ENCODE measurements around the gene EPAS1. TPM values are rescaled to one million over a fixed set of nuclear protein-coding genes. Genes with fewer than 3 reads are reported as not detected.

EPAS1 gene
- total and polyA plus RNA-seq, 2 of the 8 experiments (the other 6 are each of a cell fraction or from before 2014, with no cell fraction given): 2.0 to 4.9 TPM

GRCh38 chr2:46263347-46263746, 33.9 kb upstream of the EPAS1 start:
- no peak overlapping the region for H2BK120ac ChIP-seq (replicated peaks; ENCODE audit: low read depth, low read length)
- no peaks in the 10 kb centered on the region for H4K20me1 ChIP-seq (replicated peaks in 1 of 2; ENCODE audit: control insufficient read depth in 1 of 2, insufficient read depth in 2 of 2, low read length in 2 of 2)
- no peak overlapping the region for H4K91ac ChIP-seq (replicated peaks; ENCODE audit: insufficient read length, low read length)
- H3K27me3 ChIP-seq (replicated peaks in 1 of 4; ENCODE audit: control insufficient read depth in 3 of 4, extremely low read depth in 1 of 4, insufficient read depth in 3 of 4, low read length in 3 of 4): no peaks in the 10 kb centered on the region; a peak in 1 of 7 replicates
- POLR2A ChIA-PET (ENCODE audit: partially characterized antibody): no interaction called here
- no peak overlapping the region for H2BK5ac ChIP-seq (ENCODE audit: low read depth, low read length)
- H4K5ac ChIP-seq (ENCODE audit: insufficient read length, low read depth, low read length): no peak overlapping the region
- H2BK15ac ChIP-seq (ENCODE audit: low read length): no peak overlapping the region
- H3K23ac ChIP-seq (ENCODE audit: insufficient read length): no peak overlapping the region
- no peak overlapping the region for H3K56ac ChIP-seq (replicated peaks; ENCODE audit: insufficient read length, low read depth, low read length)
- H3K79me2 ChIP-seq (ENCODE audit: control insufficient read depth in 1 of 2, insufficient read depth in 2 of 2, low read length in 2 of 2): no peaks in the 10 kb centered on the region
- H2BK12ac ChIP-seq (ENCODE audit: low read depth, low read length): no peak overlapping the region
- no peak overlapping the region for H4K8ac ChIP-seq (ENCODE audit: extremely low read depth, insufficient read depth, low read length)
- H3K4me3 ChIP-seq (ENCODE audit: extremely low read depth in 1 of 4, insufficient read depth in 2 of 4, low read depth in 3 of 4, low read length in 4 of 4): no peak overlapping the region
- H2AFZ ChIP-seq (ENCODE audit: low read length): no peak overlapping the region
- H2BK20ac ChIP-seq (ENCODE audit: low read length): no peak overlapping the region
- no peak for DNase-seq (ENCODE audit: low read depth in 1 of 2, low spot score in 2 of 2)
- no peak overlapping the region for H3K27ac ChIP-seq (ENCODE audit: low read depth, low read length)
- H3K4me1 ChIP-seq (replicated peaks in 1 of 4; ENCODE audit: control insufficient read depth in 3 of 4, insufficient read depth in 4 of 4, low read length in 3 of 4): no peaks in the 10 kb centered on the region
- H3K4ac ChIP-seq (replicated peaks; ENCODE audit: insufficient read length, low read depth, low read length): no peak overlapping the region
- H3K36me3 ChIP-seq (ENCODE audit: control insufficient read depth in 2 of 4, insufficient read depth in 4 of 4, low read length in 3 of 4): no peaks in the 10 kb centered on the region
- H3K18ac ChIP-seq (ENCODE audit: extremely low read depth, low read length): no peak overlapping the region
- 92% methylated on average over 1 of the region's 1 CpG; no CpG with 5 or more reads in 1 of the 2 experiments for WGBS, 2 experiments (ENCODE audit: extremely low coverage in 1 of 2, insufficient coverage in 1 of 2, insufficient read length in 1 of 2, insufficient replicate concordance in 2 of 2, low coverage in 1 of 2, low lambda C conversion rate in 2 of 2, missing lambda C conversion rate in 1 of 2)
- no peak for FAIRE-seq
- CTCF ChIA-PET (ENCODE audit: partially characterized antibody): interaction anchor here (0.9 to 1.7 kb wide), 2 partner anchors 10 to 65 kb away, joined by 3 to 4 read pairs; no protein-coding TSS in a partner anchor
- H3K4me2 ChIP-seq (ENCODE audit: insufficient read depth in 1 of 2, low read depth in 2 of 2, low read length in 2 of 2): no peak overlapping the region
- H3K9ac ChIP-seq (replicated peaks in 1 of 4; ENCODE audit: extremely low read depth in 1 of 4, low read depth in 3 of 4, low read length in 3 of 4): no peak overlapping the region
- H3K79me1 ChIP-seq (ENCODE audit: low read depth, low read length): no peaks in the 10 kb centered on the region
- no peaks in the 10 kb centered on the region; the same call in 1 of the 2 replicates for H3K23me2 ChIP-seq (ENCODE audit: low read depth, low read length)
- H3K9me3 ChIP-seq (ENCODE audit: insufficient read depth in 2 of 2, low read depth in 1 of 2, low read length in 1 of 2): no peaks in the 10 kb centered on the region
- H2AK5ac ChIP-seq (ENCODE audit: low read depth, low read length): no peak overlapping the region
- H3K14ac ChIP-seq (ENCODE audit: insufficient read length): no peak overlapping the region
- TF ChIP-seq CTCF (IDR thresholded peaks at IDR 0.05; ENCODE audit: control extremely low read depth in 1 of 3, insufficient read depth in 1 of 3, low read depth in 1 of 3, low read length in 3 of 3) (no peak), HDAC2 (IDR thresholded peaks at IDR 0.05; ENCODE audit: borderline replicate concordance in 1 of 2, low read depth in 2 of 2, low read length in 2 of 2) (no peak), TAF7 (optimal IDR thresholded peaks at IDR 0.05; ENCODE audit: borderline replicate concordance, low read depth, low read length) (no peak), SP4 (IDR thresholded peaks at IDR 0.05; ENCODE audit: low read length) (no peak), MAX (IDR thresholded peaks at IDR 0.05) (no peak), CHD2 (IDR thresholded peaks at IDR 0.05; ENCODE audit: low read length) (no peak), CBX8 (IDR thresholded peaks at IDR 0.05; ENCODE audit: borderline replicate concordance, low read depth, low read length) (no peak), KDM1A (IDR thresholded peaks at IDR 0.05; ENCODE audit: borderline replicate concordance, low read length) (no peak), CREB1 (IDR thresholded peaks at IDR 0.05) (no peak), YY1 (IDR thresholded peaks at IDR 0.05; ENCODE audit: low read depth, low read length) (no peak), EZH2 (IDR thresholded peaks at IDR 0.05; ENCODE audit: low read depth, low read length, severe bottlenecking) (no peak)
